Stimulated activated CD4-positive, alpha-beta T cell treated with anti-CD3 and anti-CD28 coated beads, Interleukin-4, amount 100 ng/mL, for 1 hour (primary cell): ENCODE data around the gene TMSB15C.
"Not testable (repeated sequence)": the region's sequence is repeated elsewhere in the genome, so short reads cannot be mapped to it uniquely, and the experiment has no call there.

Experiments used
- DNase-seq: peaks from one replicate; pipeline ENCODE4 v3.0.0-alpha.2; 2020

Gene TMSB15C

GRCh38 chrX:104075778-104076445, at the start of gene TMSB15C:
TSS of gene TMSB15C (minus strand) at chrX:104076236.
- DNase-seq = not testable (repeated sequence)

- DNase-seq = no peak
Observed at GRCh38 chrX:104122829-104123228, 46.8 kb upstream of the TMSB15C start.

DNA sequence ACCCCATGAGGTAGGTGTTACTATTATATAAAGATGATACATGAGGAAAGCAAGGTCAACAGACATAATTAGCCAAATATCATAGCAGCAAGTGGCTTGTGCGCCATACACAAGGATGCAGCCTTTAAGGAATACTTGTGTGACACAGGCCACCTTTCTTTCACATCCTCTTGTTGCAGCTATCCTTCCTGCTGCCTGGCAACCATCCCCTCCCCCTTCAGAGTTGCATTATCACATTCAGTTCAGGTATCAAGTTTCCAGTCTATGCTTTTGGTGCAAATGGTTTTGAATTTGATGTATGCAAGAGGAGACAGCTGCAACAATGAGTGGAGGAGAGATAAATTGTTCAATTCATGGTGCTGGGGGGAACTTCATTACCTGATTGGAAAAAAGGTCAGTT, 42.7 kb upstream of the TMSB15C start:
- DNase-seq = no peak

GRCh38 chrX:104117759-104118158, 41.7 kb upstream of the TMSB15C start:
- DNase-seq = no peak

DNA sequence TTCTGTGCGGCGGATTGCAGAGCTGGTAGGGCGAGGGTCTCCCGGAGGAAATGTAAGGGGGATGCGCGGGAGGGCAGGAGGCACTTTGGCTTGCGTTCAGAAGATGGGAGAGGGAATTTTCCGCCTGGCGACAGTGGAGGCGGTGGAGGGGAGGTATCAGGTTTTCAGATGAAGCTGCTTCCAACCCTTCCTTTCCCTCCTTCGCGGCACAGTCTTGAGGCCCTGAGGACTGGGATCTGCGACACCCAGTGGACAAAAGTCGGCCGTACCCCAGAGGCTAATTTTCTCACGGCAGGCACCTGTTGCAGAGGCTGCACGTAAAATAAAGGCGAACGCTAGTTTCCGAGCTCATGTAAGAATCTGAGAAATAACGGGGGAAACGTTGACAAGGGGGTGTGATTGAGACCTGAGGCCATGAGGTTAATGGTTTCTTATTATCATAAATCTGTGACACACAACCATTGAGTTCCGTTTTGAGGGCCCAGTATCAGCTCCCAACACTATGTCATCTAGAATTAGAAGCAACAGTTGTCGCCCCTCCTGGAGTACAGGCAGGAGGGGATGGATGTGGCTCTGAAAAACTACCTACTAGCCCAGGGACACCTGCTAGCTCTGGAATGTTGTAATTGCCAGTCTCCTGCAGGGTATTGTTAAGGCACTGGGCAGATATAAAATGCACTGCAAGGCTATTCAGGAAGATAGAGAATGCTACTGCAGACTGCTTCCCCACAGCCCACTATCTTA, 37.4 kb upstream of the TMSB15C start:
- peak; percentile 51 for DNase-seq

DNA sequence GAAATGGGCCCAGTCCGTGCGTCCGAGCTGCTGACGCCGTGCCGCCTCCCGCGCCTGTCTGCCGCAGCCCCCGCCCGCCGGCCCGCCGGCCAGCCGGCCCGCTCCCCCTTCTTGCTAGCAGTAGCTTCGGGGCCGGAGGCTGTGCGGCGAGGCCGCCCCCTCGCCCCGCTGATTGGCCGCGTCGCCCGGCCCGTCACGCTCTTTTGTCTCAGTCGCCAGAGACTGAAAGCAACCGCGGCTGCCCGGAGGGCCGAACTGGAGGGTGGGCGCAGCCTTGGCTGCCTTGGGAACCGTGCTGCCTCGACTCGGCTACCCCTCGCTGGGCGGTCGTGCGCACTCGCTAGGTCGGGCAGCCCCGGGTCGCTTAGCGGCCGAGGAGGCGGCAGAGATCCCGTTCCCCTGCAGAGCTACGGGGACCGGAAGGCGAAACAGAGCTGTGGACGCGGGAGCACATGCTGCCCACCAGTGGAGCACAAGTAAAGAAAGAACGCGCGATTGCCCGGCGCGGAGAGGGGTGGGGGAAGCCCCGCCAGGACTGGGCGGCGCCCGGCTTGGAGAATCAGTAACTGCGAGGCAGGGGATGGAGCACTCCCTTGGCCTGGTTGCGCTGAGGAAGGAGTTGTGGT, 36.4 kb upstream of the TMSB15C start, which contains the start of gene ZCCHC18:
ZCCHC18 (plus strand) TSS at position 198 of the 626 bp plus-strand sequence. CDS start 1,589 bp downstream, outside the sequence.
- DNase-seq = peak; percentile 30

GRCh38 chrX:104110491-104111240, 34.6 kb upstream of the TMSB15C start:
- not testable (repeated sequence) for DNase-seq

GRCh38 chrX:104108955-104109354, 32.9 kb upstream of the TMSB15C start:
- DNase-seq = no peak

- DNase-seq = no peak
Observed at GRCh38 chrX:104105330-104106262, 29.6 kb upstream of the TMSB15C start.

DNA sequence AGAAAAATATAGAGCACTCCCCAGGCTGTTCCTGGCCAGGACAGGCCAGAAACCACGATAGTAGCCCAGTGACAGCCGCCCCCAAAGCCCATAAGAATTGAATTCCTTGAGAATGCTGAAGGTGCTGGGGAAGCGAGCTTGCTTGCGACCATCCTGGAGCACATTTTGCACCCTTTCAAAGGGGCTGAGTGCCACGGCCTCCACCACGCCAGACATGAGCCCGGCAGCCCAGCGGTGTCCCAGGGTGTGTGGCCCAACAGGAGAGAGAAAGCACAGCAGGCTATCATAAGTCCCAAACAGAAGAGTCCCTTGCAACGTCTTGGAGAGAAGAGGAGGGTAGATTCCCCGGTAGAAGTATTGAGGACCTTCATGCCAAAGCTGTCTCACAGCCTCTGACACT, 28.6 kb upstream of the TMSB15C start:
- no peak for DNase-seq

GRCh38 chrX:104098919-104099318, 22.9 kb upstream of the TMSB15C start:
- no peak for DNase-seq

DNA sequence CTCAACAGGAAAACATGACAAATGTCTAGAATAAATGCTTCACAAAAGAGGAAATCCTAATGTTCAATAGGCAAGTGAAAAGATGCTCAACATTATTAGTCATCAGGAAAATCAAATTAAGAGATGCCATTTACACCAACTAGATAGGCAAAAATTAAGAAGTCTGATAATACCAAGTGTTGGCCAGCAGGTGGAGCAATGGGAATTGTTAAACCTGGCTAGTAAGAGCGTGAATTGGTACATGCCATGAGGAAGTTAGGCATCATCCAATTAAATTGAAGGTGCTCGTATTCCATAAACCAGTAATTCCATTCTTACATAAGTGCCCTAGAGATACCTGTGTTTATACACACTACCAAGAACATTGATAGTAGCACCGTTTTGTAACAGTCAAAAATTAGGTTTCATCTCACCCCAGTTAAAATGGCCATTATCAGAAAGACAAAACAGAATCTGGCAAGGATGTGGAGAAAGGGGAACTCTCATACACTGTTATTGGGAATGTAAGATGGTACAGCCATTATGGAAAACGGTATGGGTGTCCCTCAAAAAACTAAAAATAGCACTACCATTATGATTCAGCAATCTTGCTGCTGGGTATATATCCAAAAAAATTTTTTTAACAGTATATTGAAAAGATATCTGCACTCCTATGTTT, 22.2 kb upstream of the TMSB15C start:
- peak; percentile 10 for DNase-seq

GRCh38 chrX:104085919-104086318, 9.9 kb upstream of the TMSB15C start:
- DNase-seq = no peak

GRCh38 chrX:104085477-104085876, 9.4 kb upstream of the TMSB15C start:
- DNase-seq = no peak

GRCh38 chrX:104084534-104085277, 8.7 kb upstream of the TMSB15C start:
- DNase-seq = no peak

DNA sequence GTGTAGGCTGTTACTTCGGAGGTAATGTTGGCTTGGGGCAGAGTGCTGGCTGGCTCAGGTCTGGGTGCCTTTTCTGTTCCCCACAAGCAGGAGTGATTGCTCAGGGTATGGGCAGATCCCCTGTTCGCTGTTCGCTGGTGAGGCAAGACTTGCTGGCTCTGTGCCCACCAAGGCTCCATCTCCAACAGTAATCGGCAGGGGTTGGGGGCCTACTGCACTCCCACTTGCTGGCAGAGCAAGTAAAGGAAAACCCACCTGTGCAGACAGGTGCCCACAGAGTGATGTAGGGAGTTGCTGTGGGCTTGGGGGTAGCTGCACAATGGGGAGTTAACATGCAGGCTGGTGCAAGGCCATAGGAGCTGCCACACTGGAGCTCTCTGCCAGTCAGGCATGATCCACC, 8.0 kb upstream of the TMSB15C start:
- no peak for DNase-seq

GRCh38 chrX:104077854-104078253, 1.8 kb upstream of the TMSB15C start:
- not testable (repeated sequence) for DNase-seq

GRCh38 chrX:104062636-104063035, 13.4 kb downstream of the TMSB15C start:
- not testable (repeated sequence) for DNase-seq

- not testable (repeated sequence) for DNase-seq
Observed at GRCh38 chrX:104054956-104055355, 21.1 kb downstream of the TMSB15C start.

DNA sequence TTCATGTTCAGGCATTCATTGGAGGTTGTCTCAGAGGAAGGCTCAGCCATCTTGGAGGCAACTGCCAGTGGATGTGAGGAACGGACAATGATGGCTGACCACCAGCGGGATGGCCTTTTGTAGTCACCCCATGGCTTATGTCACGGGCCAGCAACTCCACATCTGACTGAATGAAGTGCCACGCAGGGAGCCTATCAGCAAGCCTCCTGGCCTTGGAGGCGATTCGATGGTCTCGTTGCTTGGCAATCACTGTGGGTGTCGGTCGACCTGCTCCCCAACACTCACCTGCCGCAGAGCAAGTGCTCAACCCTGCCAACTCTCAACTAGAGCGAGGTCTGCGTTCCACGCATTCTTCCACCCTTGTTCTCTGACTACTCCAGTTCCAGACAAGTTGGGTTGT, 28.9 kb downstream of the TMSB15C start:
- no peak for DNase-seq

DNA sequence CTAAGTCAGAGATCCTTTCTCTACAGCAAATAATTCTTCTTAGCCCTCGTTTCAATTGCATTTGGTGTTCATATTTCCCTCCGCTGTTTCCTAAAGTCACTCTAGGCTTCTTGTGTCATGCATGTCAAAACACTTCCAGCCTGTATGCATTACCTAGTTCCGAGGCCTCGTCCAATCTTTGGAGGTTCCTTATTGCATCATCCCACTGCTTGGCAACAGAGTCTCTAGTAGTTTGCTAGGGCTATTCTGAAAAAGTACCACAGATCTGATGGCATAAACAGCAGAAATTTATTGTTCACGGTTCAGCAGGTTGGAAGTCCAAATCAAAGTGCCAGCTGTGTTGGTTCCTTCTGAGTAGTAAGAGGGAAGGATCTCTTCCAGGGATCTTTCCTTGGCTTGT, 30.4 kb downstream of the TMSB15C start:
- no peak for DNase-seq
